Fibroblast of skin of right biceps (primary cell): ENCODE measurements around the gene USH2A.

Source experiments
- DNase-seq: peaks from one replicate; pipeline ENCODE4 v3.0.0-alpha.2; 2013

The USH2A gene

GRCh38 chr1:216261631-216262030 is 161.6 kb downstream of the USH2A start:
- DNase-seq: no peak

- no peak for DNase-seq
Observed at GRCh38 chr1:216258856-216259255, 164.4 kb downstream of the USH2A start.

GRCh38 chr1:216258386-216258785 is 164.9 kb downstream of the USH2A start:
- no peak for DNase-seq

- DNase-seq: no peak
Observed at GRCh38 chr1:216250861-216251260, 172.4 kb downstream of the USH2A start.

- no peak for DNase-seq
Observed at GRCh38 chr1:216248628-216249027, 174.6 kb downstream of the USH2A start.

GRCh38 chr1:216247937-216248336 is 175.3 kb downstream of the USH2A start:
- DNase-seq: no peak

GRCh38 chr1:216246577-216247203 is 176.6 kb downstream of the USH2A start:
- no peak for DNase-seq

GRCh38 chr1:216238844-216239243 is 184.4 kb downstream of the USH2A start:
- no peak for DNase-seq

GRCh38 chr1:216237927-216238542 is 185.2 kb downstream of the USH2A start:
- no peak for DNase-seq

- no peak for DNase-seq
Observed at GRCh38 chr1:216224233-216224632, 199.0 kb downstream of the USH2A start.

- DNase-seq: peak; percentile 44
Observed at GRCh38 chr1:216223486-216223885, 199.8 kb downstream of the USH2A start.

GRCh38 chr1:216222288-216222687 is 201.0 kb downstream of the USH2A start:
- DNase-seq: peak; percentile 18

- peak; percentile 82 for DNase-seq
Observed at GRCh38 chr1:216221260-216221700, 202.0 kb downstream of the USH2A start.

- peak; percentile 50 for DNase-seq
Observed at GRCh38 chr1:216216305-216216704, 206.9 kb downstream of the USH2A start.

GRCh38 chr1:216215169-216215568 is 208.1 kb downstream of the USH2A start:
- DNase-seq: peak; percentile 45

- peak; percentile 10 for DNase-seq
Observed at GRCh38 chr1:216212826-216213225, 210.4 kb downstream of the USH2A start.

- peak; percentile 44 for DNase-seq
Observed at GRCh38 chr1:216210081-216210480, 213.2 kb downstream of the USH2A start.

GRCh38 chr1:216209125-216209524 is 214.1 kb downstream of the USH2A start:
- DNase-seq: no peak

- no peak for DNase-seq
Observed at GRCh38 chr1:216207154-216207553, 216.1 kb downstream of the USH2A start.

GRCh38 chr1:216205176-216205575 is 218.1 kb downstream of the USH2A start:
- DNase-seq: no peak

GRCh38 chr1:216201946-216202345 is 221.3 kb downstream of the USH2A start:
- no peak for DNase-seq

GRCh38 chr1:216200941-216201340 is 222.3 kb downstream of the USH2A start:
- DNase-seq: no peak

GRCh38 chr1:216194721-216195120 is 228.5 kb downstream of the USH2A start:
- peak; percentile 18 for DNase-seq

- no peak for DNase-seq
Observed at GRCh38 chr1:216193839-216194443, 229.3 kb downstream of the USH2A start.
